ENCODE measurements around the gene SH3BP5L. TPM values are rescaled to one million over a fixed set of nuclear protein-coding genes. Genes with fewer than 3 reads are reported as not detected.
"Not testable (repeated sequence)": the region's sequence is repeated elsewhere in the genome, so short reads cannot be mapped to it uniquely, and the experiment has no call there.

Gene SH3BP5L
- total RNA-seq, 1 donor from 2014 or later, result 20.1 TPM

DNA sequence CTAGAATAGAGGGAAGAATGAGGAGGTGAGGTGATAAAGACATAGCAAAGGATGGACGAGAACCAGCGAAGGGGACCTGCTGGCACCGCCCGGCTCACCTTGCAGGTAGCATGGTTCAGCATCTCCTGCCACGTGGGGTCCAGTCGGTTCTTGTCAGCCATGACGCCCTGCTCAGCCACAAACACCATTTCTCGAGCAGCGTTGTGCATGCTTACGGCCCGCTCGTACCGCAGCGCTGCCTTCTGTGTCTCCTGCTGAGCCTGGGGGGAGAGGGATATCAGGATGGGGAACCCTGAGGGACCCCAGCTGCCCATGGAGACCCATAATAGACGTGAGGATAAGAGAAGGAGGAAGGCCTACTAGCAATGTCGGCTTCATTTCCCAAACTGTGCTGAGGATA, 11.4 kb downstream of the SH3BP5L start:
- DNase-seq, result no peak
- no peak for ATAC-seq
- intact Hi-C loops (cut with micrococcal nuclease), result no loop called here

DNA sequence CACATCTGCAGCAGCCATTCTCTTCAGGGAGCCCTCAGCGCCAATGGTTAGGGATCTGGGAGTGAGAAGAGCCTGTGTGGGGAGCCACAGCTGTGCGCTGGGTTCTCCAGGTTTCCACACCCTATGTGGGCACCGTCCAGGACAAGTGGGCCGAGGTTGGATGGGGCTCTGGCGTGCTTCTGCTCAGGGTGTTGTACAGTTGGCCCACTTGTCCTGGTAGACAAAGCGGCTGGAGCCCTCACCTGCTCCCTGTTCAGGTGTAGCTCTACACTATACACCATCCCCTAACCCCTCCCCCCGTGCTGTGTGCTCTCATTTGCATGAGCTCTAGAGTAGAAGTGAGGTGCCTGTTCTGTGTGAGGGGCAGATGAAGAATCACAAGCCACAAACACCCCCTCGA, 12.2 kb downstream of the SH3BP5L start:
- intact Hi-C loops (cut with micrococcal nuclease), result no loop called here
- DNase-seq (no peak), ATAC-seq (no peak)

DNA sequence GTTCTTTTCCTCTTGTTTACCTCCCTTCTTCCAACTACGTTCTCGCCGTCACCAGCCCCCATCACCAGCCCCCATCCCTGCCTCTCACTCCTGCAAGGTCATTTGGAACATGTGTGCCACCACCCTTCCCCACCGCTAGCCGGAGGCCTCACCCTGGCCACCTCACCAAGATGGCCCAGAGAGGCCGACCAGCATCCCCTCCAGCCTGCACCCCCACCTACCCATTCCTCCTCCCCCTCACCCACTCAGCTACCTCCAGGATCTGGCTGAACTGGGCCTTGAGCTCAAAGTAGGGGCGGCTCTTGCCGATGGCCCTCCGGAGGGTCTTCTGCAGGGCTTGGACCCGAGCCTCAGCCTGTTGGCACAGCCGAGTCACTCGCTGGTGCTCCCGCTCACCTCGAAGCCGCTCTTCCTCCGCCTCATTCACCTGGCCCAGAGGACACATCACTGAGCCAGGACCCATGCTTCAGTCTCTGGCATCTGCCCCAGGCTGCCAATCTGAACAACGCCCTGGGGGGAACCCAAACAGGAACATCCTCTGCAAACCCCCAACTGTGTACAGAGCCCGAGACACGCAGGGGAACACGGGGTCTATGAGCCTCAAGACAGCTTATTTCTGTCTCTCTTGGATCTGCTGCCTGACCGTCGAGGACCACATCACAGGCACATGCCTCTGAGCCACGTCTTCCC, 12.8 kb downstream of the SH3BP5L start:
- intact Hi-C loops (cut with micrococcal nuclease), result no loop called here
- ATAC-seq (no peak), DNase-seq (no peak)

DNA sequence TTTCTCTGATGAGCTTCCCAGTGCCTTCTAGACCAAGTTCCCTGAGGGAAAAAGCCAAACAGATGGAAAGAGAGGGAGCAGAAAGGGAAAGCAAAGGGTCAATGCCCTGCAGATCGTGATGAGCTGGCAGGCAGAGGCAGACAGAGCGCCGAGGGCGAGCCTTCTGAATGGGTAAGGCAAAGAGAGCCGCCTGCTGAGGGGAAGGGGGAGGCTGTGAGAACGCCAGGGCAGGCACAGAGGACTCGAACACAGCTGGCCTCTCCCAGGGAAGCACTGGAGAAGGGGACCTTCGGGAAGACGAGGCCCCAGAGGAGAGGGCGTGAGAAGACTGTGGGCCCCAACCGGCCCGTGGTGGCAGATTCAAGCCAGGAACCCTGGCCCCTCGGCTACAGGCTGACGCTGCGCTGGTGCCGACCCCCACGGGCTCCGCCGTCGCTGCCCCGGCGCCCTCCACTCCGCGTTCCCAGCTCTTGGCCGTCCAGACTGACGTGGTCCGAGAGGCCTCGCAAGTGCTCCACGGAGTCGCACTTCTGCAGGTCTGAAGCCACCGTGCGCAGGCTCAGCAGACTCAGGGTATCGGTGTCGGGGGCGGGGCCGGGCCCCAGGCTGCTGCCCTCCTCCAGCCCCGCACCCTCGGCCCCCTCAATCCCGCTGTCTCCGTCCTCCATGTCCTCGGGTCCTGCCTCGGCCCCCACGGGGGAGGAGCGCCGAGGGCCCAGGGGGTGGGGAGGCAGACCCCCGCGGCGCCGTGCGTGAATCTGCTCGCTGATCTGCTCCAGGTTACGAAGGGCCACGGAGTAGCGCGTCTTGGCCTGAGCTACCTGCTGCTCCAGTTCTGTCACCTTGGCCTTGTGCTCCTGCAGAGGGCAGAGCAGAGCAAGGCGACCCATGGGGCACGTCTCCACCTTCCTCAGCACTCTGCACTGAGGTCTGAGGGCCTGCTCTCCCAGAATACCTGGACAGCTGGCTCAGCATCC, 13.9 kb downstream of the SH3BP5L start:
- ATAC-seq (no peak), DNase-seq (no peak)
- intact Hi-C loops (cut with micrococcal nuclease), result no loop called here

DNA sequence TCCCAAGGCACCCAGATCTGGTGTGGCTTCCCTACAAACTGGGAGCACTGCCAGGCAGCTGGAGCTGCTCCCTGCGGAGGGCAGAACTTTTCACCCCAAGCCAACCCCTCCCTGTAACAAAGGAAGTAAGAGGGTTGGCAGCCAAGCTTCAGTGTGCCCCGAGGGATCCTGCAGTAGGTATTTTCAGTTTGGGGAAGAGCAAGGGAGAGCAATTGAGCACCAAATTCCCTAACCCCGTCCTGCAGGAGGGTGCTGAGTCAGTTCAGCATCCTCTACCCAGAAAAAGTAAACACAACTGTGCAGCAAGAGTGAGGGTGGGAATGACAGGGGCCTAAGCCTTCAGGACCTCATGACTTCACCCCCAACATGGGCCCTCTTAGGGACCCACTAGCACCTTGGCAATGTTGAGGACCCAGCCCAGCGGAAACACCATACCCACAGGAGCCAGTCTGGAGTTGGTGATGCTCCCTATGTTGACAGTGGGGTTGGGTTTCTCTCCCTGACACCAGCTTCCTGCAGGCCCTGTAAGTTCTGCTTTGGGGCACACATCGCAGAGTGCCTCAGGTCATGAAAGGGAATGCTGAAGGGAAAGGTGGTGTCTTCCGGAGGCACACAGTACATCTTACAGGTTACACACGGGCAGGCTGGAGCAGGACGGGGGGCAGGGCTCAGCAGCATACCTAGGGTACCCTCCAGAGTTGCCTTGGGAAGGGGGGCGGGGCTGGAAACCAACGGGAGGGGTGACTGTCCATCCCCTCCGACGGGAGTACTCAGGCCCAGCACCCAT, 14.8 kb downstream of the SH3BP5L start:
- DNase-seq (peak; percentile 77), ATAC-seq (peak; percentile 69)
- intact Hi-C loops (cut with micrococcal nuclease), result no loop called here

DNA sequence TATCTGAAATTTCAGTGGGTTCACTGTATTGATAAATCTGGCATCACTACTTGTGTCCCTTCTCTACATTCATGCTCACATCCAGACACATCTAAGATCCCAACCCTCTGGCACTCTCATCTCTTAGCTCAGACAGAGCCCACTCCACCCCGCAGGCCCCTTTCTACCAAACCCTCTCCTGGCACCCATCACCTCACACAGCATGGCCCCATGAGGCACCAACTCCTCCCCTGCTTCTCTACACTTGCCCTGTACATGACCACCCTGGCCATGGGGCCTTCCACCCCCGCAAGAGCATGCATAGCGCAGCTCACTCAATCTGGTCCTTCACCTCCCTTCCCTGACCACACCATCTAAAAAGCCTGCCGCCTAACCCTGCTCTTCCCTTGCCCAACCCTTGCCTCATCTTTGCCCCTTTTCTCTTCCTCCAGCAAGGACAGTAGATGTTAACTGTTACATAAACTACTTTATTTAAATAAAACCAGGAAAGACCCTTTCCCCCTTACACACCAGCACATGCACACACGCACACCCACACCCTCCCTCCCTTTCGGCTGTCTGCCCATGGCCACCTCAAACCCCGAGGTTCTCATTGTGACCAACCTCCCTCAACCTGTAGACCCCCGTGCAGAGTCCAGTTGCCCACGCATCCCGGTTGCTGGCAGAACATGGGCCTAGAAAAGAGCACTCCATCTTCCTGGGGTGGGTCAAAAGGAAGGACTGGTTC, 15.6 kb downstream of the SH3BP5L start:
- intact Hi-C loops (cut with micrococcal nuclease), result loop anchor here (5.0 kb wide), 1 partner anchor 188 kb away; no protein-coding TSS in a partner anchor
- ATAC-seq (no peak), DNase-seq (no peak)

DNA sequence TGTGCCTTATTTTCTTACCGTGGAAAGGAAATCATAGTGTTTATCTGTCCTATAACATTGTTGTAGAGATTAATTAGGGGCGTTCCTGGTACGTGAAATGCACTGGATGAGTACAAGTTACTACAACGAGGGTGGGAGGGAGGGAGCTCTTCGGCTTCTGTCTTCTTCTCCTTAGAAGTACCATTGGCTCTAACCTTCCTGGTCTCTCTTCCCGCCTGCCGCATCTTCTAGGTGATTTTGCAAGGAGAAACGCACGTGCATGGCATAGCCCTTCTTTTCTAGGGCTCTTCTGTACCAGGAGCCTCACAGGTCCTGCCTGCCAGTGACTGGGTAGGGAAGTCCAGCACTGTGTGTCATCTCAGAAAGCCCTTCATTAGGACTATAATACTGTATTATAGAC, 16.8 kb downstream of the SH3BP5L start:
- intact Hi-C loops (cut with micrococcal nuclease), result loop anchor here (5.0 kb wide), 1 partner anchor 187 kb away; no protein-coding TSS in a partner anchor
- ATAC-seq (no peak), DNase-seq (no peak)

DNA sequence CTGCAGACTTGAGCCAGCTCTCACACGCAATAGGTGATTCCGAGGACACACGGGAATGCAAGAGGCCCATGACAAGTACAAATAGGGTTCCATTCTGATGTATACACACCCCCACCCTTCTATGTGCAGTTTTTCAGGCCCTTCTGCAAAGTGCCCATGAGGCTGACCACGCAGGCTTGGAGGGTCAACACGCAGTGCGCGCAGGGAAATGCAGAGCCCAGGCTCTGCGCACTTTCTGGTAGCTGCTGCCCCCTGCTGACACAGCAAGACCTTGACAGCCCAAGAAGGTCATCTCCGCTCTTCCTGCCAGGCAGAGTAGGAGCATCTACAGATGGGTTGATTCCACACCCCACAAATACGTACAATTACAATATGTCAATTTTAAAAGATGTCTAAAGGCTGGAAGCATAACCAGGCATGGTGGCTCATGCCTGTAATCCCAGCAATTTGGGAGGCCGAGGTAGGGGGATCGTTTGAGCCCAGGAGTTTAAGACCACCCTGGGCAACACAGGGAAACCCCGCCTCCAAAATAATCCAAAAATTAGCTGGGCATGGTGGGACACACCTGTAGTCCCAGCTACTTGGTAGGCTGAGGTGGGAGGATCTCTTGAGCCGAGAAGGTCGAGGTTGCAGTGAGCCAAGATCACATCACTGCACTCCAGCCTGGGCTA, 18.5 kb downstream of the SH3BP5L start:
- peak; percentile 70 for ATAC-seq
- DNase-seq, result peak; percentile 69
- intact Hi-C loops (cut with micrococcal nuclease), result loop anchor here (5.0 kb wide), 1 partner anchor 185 kb away; no protein-coding TSS in a partner anchor

DNA sequence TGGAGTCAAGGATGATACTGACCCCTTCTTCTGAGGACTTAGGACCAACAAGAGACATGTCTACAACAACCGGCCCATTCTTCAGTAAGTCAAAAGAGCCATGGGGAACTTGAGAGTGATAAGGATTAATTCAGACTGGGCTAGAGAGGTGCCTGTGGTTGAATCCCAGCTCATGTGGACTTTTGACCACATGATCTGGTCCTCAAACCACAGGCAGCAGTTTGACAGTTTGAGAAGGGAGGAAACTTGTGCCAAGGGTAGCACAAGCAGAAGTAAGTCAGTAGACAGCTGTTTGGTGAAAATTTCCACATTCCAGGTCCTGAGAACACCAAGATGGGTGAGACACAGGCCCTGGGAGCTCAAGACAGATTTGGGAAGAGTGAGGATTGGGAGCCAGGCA, 19.8 kb downstream of the SH3BP5L start:
- intact Hi-C loops (cut with micrococcal nuclease), result loop anchor here (5.0 kb wide), 1 partner anchor 184 kb away; no protein-coding TSS in a partner anchor
- DNase-seq, result no peak
- ATAC-seq, result peak; percentile 41

DNA sequence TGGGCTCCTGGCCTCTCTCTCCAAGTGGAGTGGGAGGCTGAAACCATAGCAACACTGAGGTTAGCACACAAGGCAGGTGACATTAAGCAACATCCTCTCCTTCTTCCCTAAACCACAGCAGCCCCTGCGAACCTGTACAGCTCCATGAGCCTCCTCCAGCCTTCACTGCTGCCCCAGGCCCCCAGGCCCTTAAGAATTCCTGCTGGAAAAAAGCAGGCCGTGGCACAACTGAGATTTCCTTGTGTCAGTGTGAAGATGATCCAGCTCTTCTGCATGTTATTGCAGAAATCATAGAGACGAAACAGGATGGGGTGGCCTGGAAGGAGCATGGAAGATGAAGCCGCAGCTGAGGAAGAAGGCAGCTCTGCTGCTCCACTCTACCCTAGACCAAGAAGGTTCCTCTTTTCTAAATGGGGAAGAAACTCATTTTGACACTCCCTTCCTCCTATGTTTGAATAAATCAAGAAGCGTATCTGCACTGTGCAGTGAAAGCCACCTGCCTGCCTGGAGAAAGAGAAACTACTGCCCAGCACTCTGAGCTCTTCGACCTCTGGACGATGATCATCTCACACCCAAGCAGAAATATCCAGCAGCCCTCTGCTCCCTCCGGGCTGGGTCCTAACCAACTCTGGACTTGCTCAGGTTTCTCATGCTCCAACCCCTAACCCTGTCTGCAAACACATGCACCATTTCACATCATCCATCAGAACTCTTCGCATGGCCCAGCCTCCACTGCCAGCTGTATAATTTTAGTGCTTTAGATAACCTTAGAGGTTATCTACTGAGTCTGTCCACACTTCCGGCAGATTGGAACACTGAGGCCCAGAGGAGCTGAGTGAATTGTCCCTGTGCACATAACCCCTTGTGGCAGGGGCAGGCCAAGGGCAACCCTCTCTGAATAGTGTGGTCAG, 20.7 kb downstream of the SH3BP5L start:
- ATAC-seq (peak; percentile 74), DNase-seq (no peak)
- intact Hi-C loops (cut with micrococcal nuclease), result loop anchor here (5.0 kb wide), 1 partner anchor 183 kb away; no protein-coding TSS in a partner anchor

DNA sequence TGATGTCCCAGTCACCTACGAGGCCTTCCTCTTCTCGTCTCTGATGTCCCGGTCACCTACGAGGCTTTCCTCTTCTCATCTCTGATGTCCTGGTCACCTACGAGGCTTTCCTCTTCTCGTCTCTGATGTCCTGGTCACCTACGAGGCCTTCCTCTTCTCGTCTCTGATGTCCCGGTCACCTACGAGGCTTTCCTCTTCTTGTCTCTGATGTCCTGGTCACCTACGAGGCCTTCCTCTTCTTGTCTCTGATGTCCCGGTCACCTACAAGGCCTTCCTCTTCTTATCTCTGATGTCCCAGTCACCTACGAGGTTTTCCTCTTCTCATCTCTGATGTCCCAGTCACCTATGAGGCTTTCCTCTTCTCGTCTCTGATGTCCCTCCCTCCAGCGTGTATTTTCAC, 22.2 kb downstream of the SH3BP5L start:
- DNase-seq; intact Hi-C loops (cut with micrococcal nuclease); ATAC-seq: not testable (repeated sequence)

DNA sequence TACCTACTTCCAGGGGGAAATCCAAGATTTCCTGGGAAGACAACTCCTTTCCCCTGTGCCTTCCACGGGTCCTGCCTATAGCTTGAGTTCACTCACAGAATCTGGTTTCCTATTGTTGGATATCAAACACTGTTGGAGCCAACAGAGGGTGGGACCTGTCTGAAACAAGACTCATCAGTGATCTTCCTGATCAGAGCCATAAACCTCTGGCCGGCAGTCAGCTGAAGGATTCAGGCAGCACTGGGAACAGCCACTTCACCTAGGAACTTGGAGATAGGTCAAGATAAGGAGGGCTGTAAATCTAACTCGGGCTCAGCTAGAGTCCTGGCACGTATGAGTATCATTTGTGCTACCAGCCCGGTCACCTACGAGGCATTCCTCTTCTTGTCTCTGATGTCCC, 23.3 kb downstream of the SH3BP5L start:
- ATAC-seq (no peak), DNase-seq (no peak)
- intact Hi-C loops (cut with micrococcal nuclease), result no loop called here

DNA sequence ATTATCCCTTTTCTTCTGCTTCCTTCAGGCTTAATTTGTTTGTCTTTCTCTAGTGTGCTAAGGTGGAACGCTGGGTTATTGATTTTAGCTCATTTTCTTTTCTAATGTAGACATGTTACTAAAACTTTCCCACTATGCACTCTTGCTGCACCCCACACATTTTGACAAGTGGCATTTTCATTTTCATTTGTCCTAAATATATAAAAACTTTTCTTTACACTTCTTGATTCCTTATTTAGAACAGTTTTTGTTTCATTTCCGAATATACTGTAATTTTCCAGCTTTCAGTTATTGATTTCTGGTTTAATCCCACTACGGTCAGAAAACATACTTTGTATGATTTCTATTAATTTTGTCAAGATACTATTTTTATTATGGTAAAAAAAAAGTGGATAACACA, 25.3 kb downstream of the SH3BP5L start:
- DNase-seq (no peak), ATAC-seq (no peak)
- intact Hi-C loops (cut with micrococcal nuclease), result no loop called here

DNA sequence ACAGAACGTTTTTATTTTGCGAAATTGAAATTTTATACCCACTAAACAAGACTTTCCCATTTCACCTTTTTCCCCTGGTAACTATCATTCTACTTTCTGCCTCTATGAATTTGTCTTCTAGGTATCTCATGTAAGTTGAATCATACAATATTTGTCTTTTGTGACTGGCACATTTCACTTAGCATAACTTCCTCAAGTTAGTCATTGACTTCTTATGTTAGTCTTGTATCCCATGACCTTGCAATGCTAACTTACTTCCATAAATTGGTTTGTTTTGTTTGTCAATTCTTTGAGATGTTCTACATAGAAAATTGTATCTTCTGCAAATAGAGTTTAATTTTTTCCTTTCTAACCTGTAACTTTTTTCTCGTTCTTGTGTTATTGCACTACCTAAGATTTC, 26.9 kb downstream of the SH3BP5L start:
- intact Hi-C loops (cut with micrococcal nuclease), result no loop called here
- ATAC-seq, result no peak
- no peak for DNase-seq

DNA sequence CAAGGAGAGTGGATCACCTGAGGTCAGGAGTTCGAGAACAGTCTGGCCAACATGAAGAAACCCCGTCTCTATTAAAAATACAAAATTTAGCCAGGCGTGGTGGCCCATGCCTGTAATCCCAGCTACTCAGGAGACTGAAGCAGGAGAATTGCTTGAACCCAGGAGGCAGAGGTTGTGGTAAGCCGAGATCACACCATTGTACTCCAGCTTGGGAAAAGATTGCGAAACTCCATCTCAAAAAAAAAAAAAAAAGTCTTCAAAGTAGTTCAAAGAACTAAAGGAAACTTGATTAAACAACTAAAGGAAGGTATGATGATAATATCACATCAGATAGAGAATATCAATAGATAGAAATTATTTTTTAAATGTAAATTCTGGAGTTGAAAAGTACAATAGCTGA, 31.1 kb downstream of the SH3BP5L start:
- ATAC-seq; DNase-seq; intact Hi-C loops (cut with micrococcal nuclease): not testable (repeated sequence)

DNA sequence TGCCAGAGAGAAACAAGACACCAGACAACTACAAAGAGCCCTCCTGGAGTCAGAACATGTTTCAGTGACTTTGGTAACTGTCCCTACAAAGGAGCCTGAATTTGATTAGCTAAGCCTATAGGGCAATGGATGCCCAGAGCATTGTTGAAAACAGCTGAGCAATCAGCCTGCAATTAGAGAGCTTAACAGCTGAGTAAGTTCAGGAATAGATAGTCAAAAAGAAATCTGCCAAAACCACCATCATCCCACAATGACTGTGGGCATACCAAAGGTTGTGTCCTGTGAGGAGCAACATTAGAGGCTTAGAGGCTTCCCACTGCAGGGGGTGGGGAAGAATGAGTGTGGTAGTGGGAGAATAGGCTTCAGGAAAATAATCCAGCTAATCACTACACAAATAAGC, 32.1 kb downstream of the SH3BP5L start:
- intact Hi-C loops (cut with micrococcal nuclease), result no loop called here
- no peak for DNase-seq
- ATAC-seq, result no peak

DNA sequence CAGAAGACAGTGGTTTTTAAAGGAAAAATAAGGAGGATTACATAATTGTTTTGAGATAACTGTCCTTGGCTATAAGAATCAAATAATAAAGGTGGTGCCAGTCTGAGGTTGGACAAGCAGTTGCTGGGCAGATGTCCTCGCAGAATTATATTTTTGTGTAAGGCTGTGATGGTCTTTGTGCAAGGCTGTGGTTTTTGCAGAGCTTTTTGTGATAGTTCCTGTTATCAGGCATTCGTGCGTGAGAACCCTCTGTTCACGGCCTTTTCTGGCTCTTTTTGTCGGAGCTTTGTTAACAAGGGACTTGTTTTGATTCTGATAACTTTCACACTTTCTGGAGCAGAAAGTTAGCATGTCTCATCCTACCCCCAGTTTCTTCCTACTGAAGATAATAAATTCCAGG, 33.4 kb downstream of the SH3BP5L start:
- ATAC-seq (no peak), DNase-seq (no peak)
- intact Hi-C loops (cut with micrococcal nuclease), result no loop called here
